DMS53 treated with DMSO at 0.1 percent for 48 hours (cell line): ENCODE measurements around the gene ELMO2.

Source experiments
- DNase-seq: peaks from one replicate; lab custom pipeline; 2025; ENCODE audit not compliant: unreplicated experiment; lab: John Stamatoyannopoulos, UW

The ELMO2 gene

GRCh38 chr20:46353500-46354206 is 52.8 kb downstream of the ELMO2 start:
- DNase-seq: no peak

- DNase-seq: no peak
Measured at GRCh38 chr20:46352370-46352938, 54.0 kb downstream of the ELMO2 start.

GRCh38 chr20:46351357-46352058 is 54.9 kb downstream of the ELMO2 start:
- no peak for DNase-seq

GRCh38 chr20:46350986-46351267 is 55.5 kb downstream of the ELMO2 start:
- DNase-seq: no peak

- DNase-seq: peak; percentile 83
Measured at GRCh38 chr20:46350201-46350985, 56.0 kb downstream of the ELMO2 start.

- peak; percentile 88 for DNase-seq
Measured at GRCh38 chr20:46349742-46350056, 56.7 kb downstream of the ELMO2 start.

GRCh38 chr20:46349035-46349741 is 57.2 kb downstream of the ELMO2 start:
- peak; percentile 50 for DNase-seq

GRCh38 chr20:46347841-46348803 is 58.3 kb downstream of the ELMO2 start:
- DNase-seq: no peak

GRCh38 chr20:46346770-46347169 is 59.6 kb downstream of the ELMO2 start:
- no peak for DNase-seq

- DNase-seq: no peak
Measured at GRCh38 chr20:46344488-46345162, 61.8 kb downstream of the ELMO2 start.

- DNase-seq: no peak
Measured at GRCh38 chr20:46343975-46344357, 62.4 kb downstream of the ELMO2 start.

GRCh38 chr20:46343348-46343974 is 63.0 kb downstream of the ELMO2 start:
- peak; percentile 6 for DNase-seq

- DNase-seq: no peak
Measured at GRCh38 chr20:46342451-46343347, 63.7 kb downstream of the ELMO2 start.

- no peak for DNase-seq
Measured at GRCh38 chr20:46342010-46342378, 64.4 kb downstream of the ELMO2 start.

GRCh38 chr20:46341074-46342009 is 65.1 kb downstream of the ELMO2 start:
- DNase-seq: no peak

GRCh38 chr20:46339037-46339436 is 67.4 kb downstream of the ELMO2 start:
- no peak for DNase-seq

- no peak for DNase-seq
Measured at GRCh38 chr20:46336735-46337134, 69.7 kb downstream of the ELMO2 start.
